ENCODE measurements around the gene FYCO1.

GRCh38 chr3:45983770-45984169 lies 11.9 kb downstream of the FYCO1 start:
- TF ChIP-seq POLR2AphosphoS5 (IDR thresholded peaks at IDR 0.05; ENCODE audit: borderline replicate concordance, low read depth, low read length) (no peak), EZH2 (IDR thresholded peaks at IDR 0.05) (no peak), FOXP2 (optimal IDR thresholded peaks at IDR 0.05; ENCODE audit: control extremely low read depth, extremely low read length, insufficient read depth) (no peak)

Measured in SK-N-MC (cell line).